Activated T-cell treated with anti-CD3 and anti-CD28 coated beads, Interleukin-2, amount 50 U/mL, for 4 hours (primary cell): ENCODE measurements around the gene NTN1. TPM values are rescaled to one million over a fixed set of nuclear protein-coding genes. Genes with fewer than 3 reads are reported as not detected.

Experiments
- ATAC-seq, 2 donors: fragments of 200-7000 bp; cut with Tn5 transposase; one replicate each; pipeline ENCODE4 v1.10.0; 2021
- DNase-seq: peaks from one replicate; pipeline ENCODE4 v3.0.0-alpha.2; 2020
- H3K27me3 Mint-ChIP-seq: one replicate; pipeline ENCODE4 v1.8.0; 2021; ENCODE audit warnings: low read depth, mixed read lengths
- H3K36me3 Mint-ChIP-seq: one replicate; pipeline ENCODE4 v1.8.0; 2022; ENCODE audit warnings: mixed read lengths; ENCODE audit not compliant: insufficient read depth
- H3K4me1 Mint-ChIP-seq: one replicate; pipeline ENCODE4 v1.8.0; 2021; ENCODE audit warnings: low read depth, mixed read lengths
- H3K4me3 Mint-ChIP-seq: one replicate; pipeline ENCODE4 v1.8.0; 2021; ENCODE audit warnings: mild to moderate bottlenecking, moderate library complexity, mixed read lengths
- H3K9me3 Mint-ChIP-seq: one replicate; pipeline ENCODE4 v1.8.0; 2021; ENCODE audit warnings: mixed read lengths
- total RNA-seq, 3 donors: library from RNA; stranded (reverse); gene quantifications; one replicate each; pipeline ENCODE4 v1.2.1, GENCODE V29; 2021

NTN1 gene
- total RNA-seq, 3 donors from 2014 or later = 0.53 to 0.71 (median 0.55) TPM

DNA sequence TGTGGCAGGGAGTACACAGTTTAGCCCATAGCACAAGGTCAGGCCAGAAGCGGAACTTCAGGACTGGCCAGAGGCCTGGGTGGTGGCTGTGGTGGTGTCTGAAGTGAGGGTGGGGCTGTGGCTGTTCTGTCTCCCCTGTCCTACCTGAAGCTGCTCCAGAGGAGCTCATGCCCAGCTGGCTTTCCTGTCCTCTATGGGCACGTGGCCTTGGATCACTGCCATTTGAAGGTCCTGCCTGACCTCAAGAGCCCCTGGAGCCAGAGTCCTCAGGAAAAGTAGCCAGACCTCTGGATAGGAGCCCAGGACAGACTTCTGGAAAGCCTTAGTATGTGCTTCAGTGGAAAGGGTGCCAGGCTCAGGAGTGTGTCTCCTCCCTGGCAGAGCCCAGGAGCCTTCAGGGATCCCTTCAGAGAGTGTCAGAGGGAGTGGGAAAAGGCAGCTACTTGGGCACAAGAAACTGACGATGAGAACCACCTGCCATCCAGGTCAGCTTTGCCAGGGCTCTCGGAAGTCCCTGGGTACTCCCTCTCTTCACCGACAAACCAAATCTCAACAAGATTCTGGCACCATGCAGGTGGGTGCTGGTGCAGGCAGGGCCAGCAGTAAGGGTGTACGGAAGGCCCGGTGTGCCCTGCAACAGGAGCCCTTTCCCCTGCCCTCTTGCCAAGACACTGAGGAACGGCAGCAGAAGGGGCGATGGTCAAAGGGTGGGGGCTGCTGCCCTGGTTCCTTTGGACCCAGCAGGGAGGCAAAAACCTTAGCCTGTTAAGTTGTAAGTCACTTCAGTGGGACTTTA lies 153.7 kb downstream of the NTN1 start:
- no peak for DNase-seq
- Mint-ChIP-seq H3K36me3 (no peaks in the 10 kb centered on the region), H3K27me3 (peaks cover 9% of the 10 kb centered on the region), H3K4me3 (no peak overlapping the region), H3K9me3 (no peaks in the 10 kb centered on the region), H3K4me1 (no peaks in the 10 kb centered on the region)
- no peak for ATAC-seq

DNA sequence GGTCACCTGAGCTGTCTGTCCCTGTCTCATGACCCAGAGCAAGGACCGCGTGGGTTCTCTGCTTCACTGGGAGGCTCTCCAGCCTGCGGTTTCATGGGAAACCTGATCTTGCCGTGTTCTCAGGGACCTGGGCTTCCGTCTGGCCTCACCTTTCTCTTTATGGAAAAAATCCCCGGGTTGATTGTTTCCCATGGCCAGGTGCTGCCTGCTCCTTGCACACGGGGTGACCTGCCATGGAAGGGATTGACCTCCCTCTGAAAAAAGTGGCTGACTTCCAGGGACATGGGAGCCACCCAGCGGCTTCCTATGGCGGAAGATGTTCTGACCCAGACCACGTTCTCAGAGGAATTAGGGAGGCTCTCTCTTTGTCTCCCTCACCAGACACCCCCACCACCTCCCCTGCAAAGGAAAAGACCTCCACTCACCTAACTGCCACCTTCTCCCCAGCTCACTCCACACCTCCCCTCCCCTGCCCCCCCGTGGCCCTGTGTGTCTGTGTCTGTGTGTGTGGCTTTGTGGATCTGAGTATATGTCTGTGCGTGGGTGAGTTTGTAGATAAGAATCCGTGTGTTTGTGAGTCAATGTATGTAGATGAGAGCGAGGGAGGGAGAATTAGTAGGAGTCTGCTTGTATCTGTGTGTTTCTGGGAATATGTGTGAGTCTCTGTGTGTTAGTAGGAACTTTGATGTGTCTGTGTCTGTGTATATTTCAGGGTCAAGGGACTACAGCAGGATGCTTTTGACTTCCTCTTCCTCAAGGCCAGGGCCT lies 154.6 kb downstream of the NTN1 start:
- DNase-seq = no peak
- H3K4me1 Mint-ChIP-seq = no peaks in the 10 kb centered on the region
- ATAC-seq = peak; percentile 34 to 39
- H3K36me3 Mint-ChIP-seq = no peaks in the 10 kb centered on the region
- no peak overlapping the region for H3K4me3 Mint-ChIP-seq
- no peaks in the 10 kb centered on the region for H3K9me3 Mint-ChIP-seq
- H3K27me3 Mint-ChIP-seq = peaks cover 7% of the 10 kb centered on the region

DNA sequence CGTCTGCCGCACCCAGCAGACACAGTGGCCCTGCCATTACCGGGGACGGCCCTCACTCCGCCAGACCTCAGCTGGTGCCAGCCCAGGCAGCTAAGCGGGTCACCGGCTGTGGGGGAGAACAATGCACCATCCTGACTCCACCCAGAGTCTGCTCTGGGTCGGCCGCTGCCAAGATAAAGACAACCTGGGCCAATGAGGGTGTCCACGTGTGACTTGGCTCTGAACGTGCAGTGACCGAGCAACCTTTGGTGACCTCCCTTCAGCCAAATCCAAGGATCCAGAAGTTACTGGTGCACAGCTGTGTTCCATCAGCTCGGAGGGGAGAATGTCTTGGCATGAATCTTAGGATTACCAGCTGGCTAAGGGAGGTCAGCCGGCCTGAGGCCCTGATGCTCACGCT lies 155.9 kb downstream of the NTN1 start:
- ATAC-seq = no peak
- Mint-ChIP-seq H3K36me3 (no peaks in the 10 kb centered on the region), H3K27me3 (no peaks in the 10 kb centered on the region), H3K4me3 (no peak overlapping the region), H3K9me3 (no peaks in the 10 kb centered on the region), H3K4me1 (no peaks in the 10 kb centered on the region)
- no peak for DNase-seq

DNA sequence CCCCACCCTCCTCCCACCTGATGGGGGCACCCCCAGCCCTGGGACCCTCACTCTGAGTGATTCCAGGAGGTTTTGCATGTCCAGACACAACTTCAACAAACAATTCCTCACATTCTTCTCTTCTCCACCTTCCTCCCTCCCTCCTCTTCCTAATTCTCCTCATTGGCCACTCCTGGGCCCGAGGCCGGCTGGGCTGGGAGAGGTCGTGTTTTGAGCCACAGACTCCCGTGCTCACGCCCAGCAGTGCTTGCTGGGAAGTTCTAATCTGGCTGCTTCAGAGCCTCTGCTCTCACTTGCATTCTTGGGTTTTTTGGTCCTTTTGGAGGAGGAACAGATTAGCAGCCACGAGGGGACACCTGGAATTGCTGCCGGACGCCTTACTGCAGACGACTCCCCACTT lies 157.0 kb downstream of the NTN1 start:
- no peaks in the 10 kb centered on the region for H3K36me3 Mint-ChIP-seq
- H3K4me3 Mint-ChIP-seq = no peak overlapping the region
- DNase-seq = no peak
- H3K27me3 Mint-ChIP-seq = peaks cover 2% of the 10 kb centered on the region
- no peak for ATAC-seq
- H3K9me3 Mint-ChIP-seq = no peaks in the 10 kb centered on the region
- no peaks in the 10 kb centered on the region for H3K4me1 Mint-ChIP-seq

DNA sequence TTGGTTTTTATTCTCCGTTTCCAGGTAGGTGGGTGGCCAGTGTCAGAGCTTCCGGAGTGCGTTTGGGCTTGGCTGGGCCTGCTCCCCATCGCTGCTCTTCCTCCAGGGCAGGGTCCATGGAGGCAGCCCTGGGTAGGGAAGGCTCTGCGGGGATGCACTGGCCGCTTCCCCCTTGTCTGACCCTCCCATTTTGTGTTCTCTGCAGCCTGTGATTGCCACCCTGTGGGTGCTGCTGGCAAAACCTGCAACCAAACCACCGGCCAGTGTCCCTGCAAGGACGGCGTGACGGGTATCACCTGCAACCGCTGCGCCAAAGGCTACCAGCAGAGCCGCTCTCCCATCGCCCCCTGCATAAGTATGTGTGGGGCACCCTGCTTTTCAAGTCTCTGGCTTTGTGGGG lies 158.3 kb downstream of the NTN1 start:
- peaks cover 8% of the 10 kb centered on the region for H3K27me3 Mint-ChIP-seq
- H3K4me1 Mint-ChIP-seq = no peaks in the 10 kb centered on the region
- H3K9me3 Mint-ChIP-seq = no peaks in the 10 kb centered on the region
- ATAC-seq = no peak
- no peaks in the 10 kb centered on the region for H3K36me3 Mint-ChIP-seq
- no peak overlapping the region for H3K4me3 Mint-ChIP-seq
- no peak for DNase-seq

DNA sequence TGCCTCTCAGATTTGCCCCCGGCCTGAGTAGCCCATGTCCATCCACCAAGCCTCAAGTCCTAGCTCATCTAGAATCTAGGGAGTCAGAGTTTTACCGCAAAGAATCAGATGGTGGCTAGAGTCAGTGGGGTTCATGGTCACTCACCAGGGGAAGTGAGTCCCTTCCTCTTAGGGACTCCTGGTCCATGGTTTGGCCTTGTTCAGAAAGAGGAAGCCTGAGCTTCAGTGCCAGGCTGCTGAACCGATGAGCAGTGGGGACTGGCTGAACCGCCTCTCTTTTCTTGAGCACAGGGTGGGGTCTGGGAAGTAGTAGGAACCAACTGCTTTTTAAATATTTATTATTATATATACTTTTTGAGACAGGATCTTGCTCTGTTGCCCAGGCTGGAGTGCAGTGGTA lies 160.3 kb downstream of the NTN1 start:
- H3K4me3 Mint-ChIP-seq = no peak overlapping the region
- peaks cover 13% of the 10 kb centered on the region for H3K27me3 Mint-ChIP-seq
- H3K9me3 Mint-ChIP-seq = no peaks in the 10 kb centered on the region
- no peaks in the 10 kb centered on the region for H3K4me1 Mint-ChIP-seq
- DNase-seq = no peak
- H3K36me3 Mint-ChIP-seq = no peaks in the 10 kb centered on the region
- no peak for ATAC-seq

- H3K36me3 Mint-ChIP-seq = no peaks in the 10 kb centered on the region
- ATAC-seq (no peak), DNase-seq (no peak)
- H3K4me1 Mint-ChIP-seq = no peaks in the 10 kb centered on the region
- H3K9me3 Mint-ChIP-seq = no peaks in the 10 kb centered on the region
- H3K4me3 Mint-ChIP-seq = no peak overlapping the region
- peaks cover 18% of the 10 kb centered on the region for H3K27me3 Mint-ChIP-seq
Observed at GRCh38 chr17:9183306-9183705, 162.0 kb downstream of the NTN1 start.

DNA sequence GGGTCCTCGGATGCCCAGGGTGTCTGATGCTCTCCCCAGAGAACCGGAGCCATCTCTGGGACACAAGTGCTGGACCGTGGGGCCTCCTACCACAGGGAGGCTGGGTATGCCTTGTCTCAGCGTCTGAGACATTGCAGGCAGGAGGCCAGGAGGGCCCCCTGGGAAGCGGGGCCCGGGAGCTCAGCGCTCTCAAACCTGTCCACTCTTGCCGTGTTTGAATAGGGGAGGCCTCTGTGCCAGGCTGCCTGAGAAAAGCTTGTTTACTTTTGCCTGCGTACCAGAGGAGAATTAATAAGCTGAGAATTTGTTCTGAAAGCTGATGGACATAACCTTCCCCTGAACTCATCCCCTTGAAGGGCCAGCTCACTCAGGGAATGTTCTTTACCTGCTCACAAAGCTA lies 163.8 kb downstream of the NTN1 start:
- H3K36me3 Mint-ChIP-seq = no peaks in the 10 kb centered on the region
- peaks cover 18% of the 10 kb centered on the region for H3K27me3 Mint-ChIP-seq
- H3K9me3 Mint-ChIP-seq = no peaks in the 10 kb centered on the region
- no peak for DNase-seq
- no peaks in the 10 kb centered on the region for H3K4me1 Mint-ChIP-seq
- no peak overlapping the region for H3K4me3 Mint-ChIP-seq
- no peak for ATAC-seq

DNA sequence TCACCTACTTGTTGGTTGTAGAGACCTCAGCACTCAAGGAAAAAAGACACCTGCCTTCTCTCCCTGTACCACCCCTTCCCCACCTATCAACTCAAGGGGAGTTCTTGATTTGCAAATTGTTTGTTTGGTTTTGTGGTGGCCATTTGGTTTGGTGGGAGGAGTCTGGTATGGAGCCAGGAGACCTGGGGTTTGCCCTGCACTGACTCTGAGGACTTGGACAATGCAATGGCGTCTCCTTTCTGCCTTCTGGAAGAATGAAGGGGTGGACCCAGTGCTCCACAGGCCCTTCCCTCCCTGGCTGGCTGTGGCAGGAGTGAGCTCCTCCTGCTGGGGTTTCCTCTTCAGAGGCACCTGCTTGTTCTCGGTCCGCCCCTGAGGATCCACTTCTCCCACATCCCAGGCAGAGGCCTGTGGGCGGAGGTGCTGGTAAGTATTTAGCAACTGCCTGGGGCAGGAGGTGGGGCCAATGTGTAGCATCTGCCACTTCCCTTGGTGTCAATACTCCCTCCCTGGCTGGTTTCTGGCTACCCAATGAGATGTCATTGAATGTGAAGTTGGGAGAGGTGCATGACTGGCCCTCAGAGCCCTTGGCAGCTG lies 164.5 kb downstream of the NTN1 start:
- Mint-ChIP-seq H3K4me1 (no peaks in the 10 kb centered on the region), H3K36me3 (no peaks in the 10 kb centered on the region), H3K9me3 (no peaks in the 10 kb centered on the region), H3K27me3 (peaks cover 18% of the 10 kb centered on the region), H3K4me3 (no peak overlapping the region)
- ATAC-seq (no peak), DNase-seq (no peak)

DNA sequence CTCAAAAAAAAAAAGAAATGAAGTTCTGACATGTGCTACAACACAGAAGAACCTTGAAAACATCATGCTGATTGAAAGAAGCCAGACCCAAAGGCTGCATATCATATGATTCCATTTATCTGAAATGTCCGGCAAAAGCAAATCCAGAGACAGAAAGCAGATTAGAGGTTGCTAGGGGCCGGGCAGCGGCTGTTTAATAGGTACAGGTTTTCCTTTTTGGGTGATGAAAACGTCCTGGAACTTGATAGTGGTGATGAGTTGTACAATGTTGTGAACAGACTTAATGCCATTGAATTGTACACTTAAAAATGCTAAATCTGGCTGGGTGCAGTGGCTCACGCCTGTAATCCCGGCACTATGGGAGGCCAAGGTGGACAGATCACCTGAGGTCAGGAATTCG lies 166.5 kb downstream of the NTN1 start:
- Mint-ChIP-seq H3K4me3 (no peak overlapping the region), H3K27me3 (peaks cover 18% of the 10 kb centered on the region), H3K9me3 (no peaks in the 10 kb centered on the region), H3K36me3 (no peaks in the 10 kb centered on the region), H3K4me1 (no peaks in the 10 kb centered on the region)
- ATAC-seq (no peak), DNase-seq (no peak)

DNA sequence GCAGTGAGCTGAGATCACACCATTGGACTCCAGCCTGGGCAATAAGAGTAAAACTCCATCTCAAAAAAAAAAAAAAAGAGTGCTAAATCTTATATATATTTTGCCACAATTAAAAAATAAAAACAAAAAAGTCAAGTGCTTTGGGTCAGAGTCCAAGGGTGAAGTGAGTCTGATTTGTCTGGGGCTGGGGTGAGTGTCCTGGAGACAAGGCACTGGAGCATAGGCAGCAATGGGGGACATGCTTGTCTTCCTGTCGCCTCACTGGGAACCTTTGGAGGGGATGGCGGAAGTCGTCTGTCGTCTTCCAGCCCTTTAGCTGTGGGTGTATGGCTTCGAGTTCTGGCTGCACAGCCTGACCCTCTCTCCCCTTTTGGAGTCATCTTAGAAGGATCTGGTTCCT lies 167.1 kb downstream of the NTN1 start:
- ATAC-seq (no peak), DNase-seq (no peak)
- Mint-ChIP-seq H3K4me1 (no peaks in the 10 kb centered on the region), H3K36me3 (no peaks in the 10 kb centered on the region), H3K9me3 (no peaks in the 10 kb centered on the region), H3K4me3 (no peak overlapping the region), H3K27me3 (peaks cover 16% of the 10 kb centered on the region)

DNA sequence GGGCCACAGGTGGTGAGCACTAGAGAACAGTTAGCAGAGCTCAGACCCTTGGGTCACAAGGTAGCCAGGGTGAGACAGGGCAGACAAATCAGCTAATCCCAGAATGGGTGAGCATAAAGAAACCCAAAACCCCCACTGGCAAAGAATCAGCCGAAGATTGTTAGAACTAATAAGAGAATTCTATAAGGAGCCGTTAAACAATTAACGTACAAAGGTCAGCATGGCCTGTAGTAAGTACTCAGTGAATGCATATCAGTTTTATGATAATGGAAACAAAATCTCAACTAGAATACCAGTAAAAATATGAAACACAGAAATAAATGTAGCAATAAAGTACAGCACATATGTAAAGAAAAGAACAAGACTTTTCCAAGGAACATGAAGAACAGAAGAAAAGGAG lies 168.6 kb downstream of the NTN1 start:
- H3K4me1 Mint-ChIP-seq = no peaks in the 10 kb centered on the region
- no peaks in the 10 kb centered on the region for H3K9me3 Mint-ChIP-seq
- peaks cover 10% of the 10 kb centered on the region for H3K27me3 Mint-ChIP-seq
- H3K4me3 Mint-ChIP-seq = no peak overlapping the region
- no peaks in the 10 kb centered on the region for H3K36me3 Mint-ChIP-seq
- DNase-seq = no peak
- no peak for ATAC-seq

DNA sequence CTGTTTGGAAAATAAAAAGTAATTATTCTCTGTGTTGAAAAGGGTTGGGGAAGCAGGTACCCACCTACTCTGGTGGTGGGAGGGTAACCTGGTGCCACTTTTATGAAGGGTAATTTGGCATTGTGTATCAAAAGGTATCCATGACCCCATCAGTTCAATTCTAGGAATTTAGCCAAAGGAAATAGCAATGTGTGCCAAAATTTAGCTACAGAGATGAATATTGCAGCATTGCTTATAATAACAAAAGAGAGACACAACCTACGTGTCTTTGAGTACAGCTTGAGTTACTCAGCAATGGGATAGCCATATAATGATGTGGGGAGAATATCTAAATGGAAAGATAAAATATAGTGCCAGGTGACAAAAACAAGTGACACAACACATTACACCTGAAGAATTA lies 170.7 kb downstream of the NTN1 start:
- Mint-ChIP-seq H3K4me1 (no peaks in the 10 kb centered on the region), H3K4me3 (no peak overlapping the region), H3K36me3 (no peaks in the 10 kb centered on the region), H3K9me3 (no peaks in the 10 kb centered on the region), H3K27me3 (peaks cover 4% of the 10 kb centered on the region)
- ATAC-seq (no peak), DNase-seq (no peak)

GRCh38 chr17:9195411-9195810 lies 174.1 kb downstream of the NTN1 start:
- H3K9me3 Mint-ChIP-seq = no peaks in the 10 kb centered on the region

More at GRCh38 chr17:9195411-9195810, 174.1 kb downstream of the NTN1 start:
- no peak for DNase-seq
- H3K4me3 Mint-ChIP-seq = no peak overlapping the region
- no peaks in the 10 kb centered on the region for H3K4me1 Mint-ChIP-seq
- H3K36me3 Mint-ChIP-seq = no peaks in the 10 kb centered on the region
- no peak for ATAC-seq
- peaks cover 8% of the 10 kb centered on the region for H3K27me3 Mint-ChIP-seq
